ENCODE data around the gene TNFRSF8. TPM values are rescaled to one million over a fixed set of nuclear protein-coding genes. Genes with fewer than 3 reads are reported as not detected.

Gene TNFRSF8
- total and polyA plus RNA-seq, 2 donors: 0.26 to 1.5 TPM

DNA sequence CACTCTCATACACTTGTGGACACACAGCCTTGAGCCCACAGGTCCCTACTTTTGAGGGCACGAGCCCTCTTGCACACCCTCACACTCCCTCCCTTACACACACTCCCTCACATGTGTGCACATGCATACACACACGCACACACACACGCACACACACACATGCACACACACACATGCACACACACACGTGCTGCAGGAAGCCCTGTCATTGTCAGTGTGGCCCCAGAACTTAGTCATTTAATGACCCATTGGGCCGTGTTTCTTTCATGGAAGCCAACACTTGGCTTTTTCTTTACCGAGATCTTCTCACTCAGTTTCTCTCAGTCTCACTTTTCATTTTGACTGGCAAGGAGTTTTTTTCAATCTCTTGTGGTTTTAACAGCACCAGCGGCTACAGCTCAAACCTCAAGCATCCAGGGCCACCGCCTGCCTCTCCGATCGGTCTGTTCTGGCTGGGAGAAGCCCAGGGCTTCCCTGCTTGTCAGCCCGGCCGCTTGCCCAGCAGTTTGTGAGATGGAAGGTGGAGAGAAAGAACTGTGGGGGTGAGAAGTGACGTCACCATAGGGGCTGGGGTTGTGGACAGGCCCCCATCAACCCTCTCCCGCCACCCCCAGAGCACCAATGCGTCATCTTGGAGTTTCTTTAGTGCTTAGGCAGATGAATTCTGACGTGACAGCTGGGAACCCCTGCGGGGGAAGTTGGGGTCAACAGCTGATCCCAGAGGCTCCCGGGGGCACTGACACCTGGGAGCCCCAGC is 15.8 kb upstream of the TNFRSF8 start:
- no peak overlapping the region for H3K27ac ChIP-seq (ENCODE audit: low read depth)
- no peaks in the 10 kb centered on the region for H3K4me1 ChIP-seq (ENCODE audit: insufficient read depth)
- H3K4me3 ChIP-seq (ENCODE audit: low read depth, low read length): no peak overlapping the region
- 65% methylated on average over 18 of the region's 18 CpGs for WGBS
- H3K36me3 ChIP-seq (ENCODE audit: insufficient read depth): no peaks in the 10 kb centered on the region
- DNase-seq (ENCODE audit: extremely low spot score): no peak

DNA sequence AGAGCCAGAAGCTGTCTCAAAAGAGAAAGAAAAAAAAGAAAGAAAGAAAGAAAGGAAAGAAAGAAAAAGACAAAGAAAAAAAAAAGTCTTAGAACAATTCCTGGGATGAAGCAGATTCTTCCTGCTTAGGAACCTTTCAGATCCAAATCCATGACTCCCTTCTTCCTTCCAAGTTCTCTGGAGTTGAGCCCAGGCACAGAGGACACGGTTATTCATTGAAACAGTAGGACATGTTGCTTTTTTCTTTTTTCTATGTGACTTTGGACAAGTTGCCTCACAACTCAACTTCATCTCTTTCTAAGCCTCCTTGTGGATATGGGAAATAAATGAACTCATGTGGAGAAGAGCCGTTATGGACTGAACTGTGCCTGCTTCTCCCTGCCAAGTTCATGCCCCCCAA is 14.7 kb upstream of the TNFRSF8 start:
- 42% methylated on average over 2 of the region's 2 CpGs for WGBS
- no peaks in the 10 kb centered on the region for H3K4me1 ChIP-seq (ENCODE audit: insufficient read depth)
- H3K27ac ChIP-seq (ENCODE audit: low read depth): no peak overlapping the region
- no peak for DNase-seq (ENCODE audit: extremely low spot score)
- no peaks in the 10 kb centered on the region for H3K36me3 ChIP-seq (ENCODE audit: insufficient read depth)
- H3K4me3 ChIP-seq (ENCODE audit: low read depth, low read length): no peak overlapping the region

DNA sequence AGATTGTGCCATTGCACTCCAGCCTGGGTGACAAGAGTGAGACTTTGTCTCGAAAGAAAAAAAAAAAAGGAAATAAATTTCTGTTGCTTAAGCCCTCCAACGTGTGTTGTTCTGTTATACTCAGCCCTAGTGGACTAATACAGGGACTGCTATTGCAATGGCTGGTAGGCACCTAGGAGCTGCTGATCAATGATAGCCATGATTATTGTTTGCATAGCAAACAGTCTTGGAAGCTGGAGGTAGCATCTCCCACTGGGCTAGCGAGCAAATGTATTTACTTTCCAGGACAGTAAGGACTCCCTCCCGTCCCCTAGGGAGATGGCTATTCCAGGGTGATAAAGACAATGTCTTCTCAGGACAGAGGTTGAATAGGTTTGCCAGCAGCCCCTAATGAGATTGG is 13.5 kb upstream of the TNFRSF8 start:
- H3K36me3 ChIP-seq (ENCODE audit: insufficient read depth): no peaks in the 10 kb centered on the region
- H3K27ac ChIP-seq (ENCODE audit: low read depth): no peak overlapping the region
- H3K4me1 ChIP-seq (ENCODE audit: insufficient read depth): no peaks in the 10 kb centered on the region
- 76% methylated on average over 4 of the region's 4 CpGs for WGBS
- H3K4me3 ChIP-seq (ENCODE audit: low read depth, low read length): no peak overlapping the region
- DNase-seq (ENCODE audit: extremely low spot score): no peak

DNA sequence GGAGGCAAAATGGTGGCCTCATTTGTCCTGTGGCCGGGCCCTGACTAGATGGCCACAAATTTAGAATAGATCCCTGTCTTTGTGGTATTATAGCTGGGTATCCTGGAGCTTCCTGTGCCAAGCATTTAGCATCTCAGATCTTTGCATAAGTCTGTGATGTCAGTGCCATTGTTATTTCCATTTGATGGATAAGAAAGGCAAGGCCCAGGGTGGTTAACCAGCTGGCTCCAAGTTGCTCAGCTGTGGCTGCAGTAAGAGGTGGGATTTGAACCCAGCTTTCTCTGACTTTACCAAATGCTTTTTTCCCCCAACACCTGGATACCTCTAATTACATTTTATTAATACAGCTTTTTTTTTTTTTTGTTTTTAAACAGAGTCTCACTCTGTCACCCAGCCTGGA is 11.7 kb upstream of the TNFRSF8 start:
- 100% methylated on average over 1 of the region's 1 CpG for WGBS
- Histone ChIP-seq H3K4me3 (ENCODE audit: low read depth, low read length) (no peak overlapping the region), H3K4me1 (ENCODE audit: insufficient read depth) (no peaks in the 10 kb centered on the region), H3K27ac (ENCODE audit: low read depth) (no peak overlapping the region), H3K36me3 (ENCODE audit: insufficient read depth) (no peaks in the 10 kb centered on the region)
- DNase-seq (ENCODE audit: extremely low spot score): no peak

DNA sequence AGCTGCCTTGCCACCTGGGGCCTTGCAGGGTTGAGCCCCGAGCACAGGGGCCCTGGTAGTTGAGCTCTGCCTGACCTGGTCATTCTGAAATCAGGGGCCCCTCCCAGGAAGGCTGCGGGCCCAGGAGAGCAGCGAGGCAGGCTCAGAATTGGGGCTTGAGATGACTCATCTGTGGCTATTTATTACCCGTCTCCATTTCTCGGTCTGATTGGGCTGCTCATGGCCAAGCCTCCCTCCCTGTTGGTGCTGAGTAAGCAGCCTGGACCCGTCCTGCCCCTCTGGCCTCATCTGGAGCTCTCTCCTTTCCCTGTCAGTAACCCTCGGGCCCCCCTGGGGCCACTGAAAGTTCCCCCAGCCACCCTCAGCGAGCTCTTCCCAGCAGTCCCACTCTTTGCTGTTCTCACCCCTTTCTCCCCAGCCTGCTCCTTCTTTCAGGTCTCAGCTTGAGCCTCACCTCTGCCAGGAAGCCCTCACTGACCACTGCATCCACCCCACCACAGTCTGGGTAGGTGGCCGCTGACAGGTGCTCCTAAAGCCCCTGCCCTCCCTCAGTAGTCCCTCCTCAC is 11.0 kb upstream of the TNFRSF8 start:
- Histone ChIP-seq H3K27ac (ENCODE audit: low read depth) (no peak overlapping the region), H3K4me1 (ENCODE audit: insufficient read depth) (no peaks in the 10 kb centered on the region), H3K4me3 (ENCODE audit: low read depth, low read length) (no peak overlapping the region), H3K36me3 (ENCODE audit: insufficient read depth) (no peaks in the 10 kb centered on the region)
- WGBS: 13% methylated on average over 9 of the region's 9 CpGs
- no peak for DNase-seq (ENCODE audit: extremely low spot score)

DNA sequence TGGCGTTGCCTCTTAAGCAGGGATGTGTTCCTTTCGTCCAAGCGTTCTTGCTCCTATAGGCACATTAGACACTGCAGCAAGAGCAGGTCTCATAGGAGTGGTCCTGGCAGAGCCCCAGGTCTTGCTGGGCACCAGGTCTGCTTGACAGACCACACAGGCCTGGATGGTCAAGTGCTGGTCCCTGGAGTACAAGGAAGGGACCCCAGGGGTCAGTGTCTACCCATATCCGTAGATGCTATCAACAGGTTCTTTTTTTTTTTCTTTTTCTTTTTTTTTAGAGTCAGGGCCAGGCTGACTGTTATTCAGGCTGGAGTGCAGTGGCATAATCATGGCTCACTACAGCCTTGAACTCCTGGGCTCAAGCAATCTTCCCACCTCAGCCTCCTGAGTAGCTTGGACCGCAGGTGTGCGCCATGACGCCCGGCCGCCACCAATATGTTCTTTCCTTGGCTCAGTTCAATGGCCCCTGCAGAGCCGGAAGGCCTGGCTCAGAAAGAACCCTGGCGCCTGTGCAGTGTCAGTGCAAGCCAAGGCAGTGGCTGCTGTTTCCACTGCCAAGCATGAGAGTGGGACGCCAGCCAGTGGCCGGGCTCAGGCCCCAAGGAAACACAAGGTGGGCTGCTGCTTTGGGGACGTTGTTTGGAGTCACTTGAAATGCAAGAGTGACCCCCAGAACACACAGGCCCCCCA is 10.0 kb upstream of the TNFRSF8 start:
- WGBS: 54% methylated on average over 14 of the region's 14 CpGs

DNA sequence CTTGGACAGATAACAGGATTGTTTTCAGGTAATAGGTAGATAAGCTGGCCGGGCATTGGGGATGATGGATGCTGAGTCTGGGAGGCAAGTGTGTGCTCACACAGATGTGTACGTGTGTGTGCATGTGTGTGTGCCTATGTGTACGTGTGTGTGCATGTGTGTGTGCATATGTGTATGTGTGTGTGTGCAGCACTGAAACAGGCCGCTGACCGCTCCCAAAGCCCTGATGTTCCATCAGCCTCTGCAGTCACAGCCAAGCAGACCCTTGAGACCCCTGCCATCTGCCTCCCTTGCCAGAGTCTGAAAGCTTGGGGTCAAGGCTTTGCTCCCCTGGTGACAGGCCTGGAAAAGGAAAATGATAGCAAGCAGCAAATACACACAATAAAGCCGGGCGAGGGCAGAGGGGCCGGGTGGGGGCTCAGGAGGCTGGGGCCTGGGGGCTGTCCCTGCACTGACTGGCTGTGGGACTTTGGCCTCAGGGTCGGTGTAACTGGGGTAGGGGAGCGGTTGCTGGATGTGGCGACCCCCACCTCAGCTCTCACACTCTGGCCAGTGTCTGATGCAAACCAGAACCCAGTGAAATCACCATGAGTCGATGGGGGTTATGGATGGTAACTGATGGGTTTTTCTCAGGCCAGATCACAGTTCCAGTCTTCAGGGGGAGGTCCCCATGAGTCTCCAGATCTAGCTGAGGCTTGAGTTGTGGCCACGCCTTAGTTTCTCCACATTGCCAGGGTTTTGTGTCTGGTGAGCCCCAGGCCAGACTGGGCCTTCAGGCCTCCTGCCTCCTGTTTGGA is 9.2 kb upstream of the TNFRSF8 start:
- 81% methylated on average over 13 of the region's 13 CpGs for WGBS
- no peak overlapping the region for H3K4me3 ChIP-seq (ENCODE audit: low read depth, low read length)
- DNase-seq (ENCODE audit: extremely low spot score): no peak
- no peak overlapping the region for H3K27ac ChIP-seq (ENCODE audit: low read depth)
- H3K4me1 ChIP-seq (ENCODE audit: insufficient read depth): no peaks in the 10 kb centered on the region
- H3K36me3 ChIP-seq (ENCODE audit: insufficient read depth): no peaks in the 10 kb centered on the region

More for the DNA sequence above, 10.0 kb upstream of the TNFRSF8 start:
- no peaks in the 10 kb centered on the region for H3K36me3 ChIP-seq (ENCODE audit: insufficient read depth)
- no peak for DNase-seq (ENCODE audit: extremely low spot score)
- no peak overlapping the region for H3K27ac ChIP-seq (ENCODE audit: low read depth)
- H3K4me1 ChIP-seq (ENCODE audit: insufficient read depth): no peaks in the 10 kb centered on the region
- no peak overlapping the region for H3K4me3 ChIP-seq (ENCODE audit: low read depth, low read length)

DNA sequence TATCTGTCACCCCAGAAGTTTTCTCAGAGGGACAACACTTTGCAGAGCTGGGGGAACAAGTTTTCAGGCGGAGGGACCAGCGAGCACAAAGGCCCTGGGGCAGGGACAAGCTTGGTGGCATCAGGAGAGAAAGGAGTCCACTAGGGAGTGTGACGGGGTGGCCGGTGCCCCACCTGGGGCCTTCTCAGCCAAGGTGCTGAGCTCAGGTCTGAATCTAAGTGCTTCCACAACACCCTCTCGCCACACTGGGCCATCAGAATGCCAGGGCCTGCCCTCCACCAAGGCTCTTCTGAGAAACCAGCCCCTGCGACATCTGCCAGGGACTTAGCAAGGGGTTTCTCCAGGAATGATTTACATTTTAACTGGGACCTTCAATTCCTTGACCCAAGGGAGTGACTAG is 7.8 kb upstream of the TNFRSF8 start:
- no peaks in the 10 kb centered on the region for H3K36me3 ChIP-seq (ENCODE audit: insufficient read depth)
- no peaks in the 10 kb centered on the region for H3K4me1 ChIP-seq (ENCODE audit: insufficient read depth)
- WGBS: 80% methylated on average over 6 of the region's 6 CpGs
- no peak for DNase-seq (ENCODE audit: extremely low spot score)
- H3K27ac ChIP-seq (ENCODE audit: low read depth): no peak overlapping the region
- H3K4me3 ChIP-seq (ENCODE audit: low read depth, low read length): no peak overlapping the region

DNA sequence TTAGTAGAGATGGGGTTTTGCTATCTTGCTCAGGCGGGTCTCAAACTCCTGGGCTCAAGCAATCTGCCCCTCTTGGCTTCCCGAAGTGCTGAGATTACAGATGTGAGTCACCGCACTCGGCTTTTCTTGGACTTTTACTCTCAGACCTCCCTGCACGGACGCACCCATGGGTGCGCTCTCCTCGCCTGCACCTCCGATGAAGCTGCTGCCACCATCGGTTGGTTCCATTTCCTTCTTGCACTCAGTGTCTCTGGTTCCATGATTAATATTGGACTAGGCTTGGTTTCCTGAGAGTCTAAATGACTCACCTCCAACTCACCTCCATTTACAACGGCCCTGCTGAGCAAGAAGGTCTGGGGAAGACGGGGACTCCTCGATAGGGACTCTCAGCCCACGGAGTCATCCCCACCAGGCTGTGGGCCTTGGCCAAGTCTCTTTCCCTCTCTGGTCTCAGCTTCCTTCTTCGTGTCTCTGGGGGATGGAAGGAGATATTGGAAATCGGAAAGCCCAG is 6.7 kb upstream of the TNFRSF8 start:
- Histone ChIP-seq H3K4me1 (ENCODE audit: insufficient read depth) (no peaks in the 10 kb centered on the region), H3K36me3 (ENCODE audit: insufficient read depth) (no peaks in the 10 kb centered on the region), H3K27ac (ENCODE audit: low read depth) (no peak overlapping the region), H3K4me3 (ENCODE audit: low read depth, low read length) (no peak overlapping the region)
- 93% methylated on average over 16 of the region's 16 CpGs for WGBS
- DNase-seq (ENCODE audit: extremely low spot score): no peak

DNA sequence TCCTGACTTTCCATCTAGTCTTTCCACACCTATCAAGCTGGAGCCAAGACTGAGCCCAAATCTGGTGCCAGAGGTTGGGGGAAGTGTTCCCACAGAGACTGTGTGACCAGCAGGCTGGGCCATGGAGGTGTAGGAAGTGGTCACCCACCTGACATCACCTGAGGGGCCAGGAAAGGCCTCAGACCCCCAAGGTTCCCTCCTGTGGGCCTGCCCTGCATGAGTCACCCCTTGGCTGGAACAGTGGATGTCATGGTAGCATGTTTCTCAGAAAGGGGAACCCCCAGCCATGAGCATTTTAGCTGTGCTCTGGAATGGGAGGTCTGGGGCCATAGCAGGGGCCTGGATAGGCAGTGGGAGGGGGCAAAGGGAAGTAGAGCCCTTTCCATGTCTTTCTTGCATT is 5.7 kb upstream of the TNFRSF8 start:
- no peak for DNase-seq (ENCODE audit: extremely low spot score)
- no peak overlapping the region for H3K4me3 ChIP-seq (ENCODE audit: low read depth, low read length)
- H3K4me1 ChIP-seq (ENCODE audit: insufficient read depth): no peaks in the 10 kb centered on the region
- no peak overlapping the region for H3K27ac ChIP-seq (ENCODE audit: low read depth)
- no peaks in the 10 kb centered on the region for H3K36me3 ChIP-seq (ENCODE audit: insufficient read depth)

DNA sequence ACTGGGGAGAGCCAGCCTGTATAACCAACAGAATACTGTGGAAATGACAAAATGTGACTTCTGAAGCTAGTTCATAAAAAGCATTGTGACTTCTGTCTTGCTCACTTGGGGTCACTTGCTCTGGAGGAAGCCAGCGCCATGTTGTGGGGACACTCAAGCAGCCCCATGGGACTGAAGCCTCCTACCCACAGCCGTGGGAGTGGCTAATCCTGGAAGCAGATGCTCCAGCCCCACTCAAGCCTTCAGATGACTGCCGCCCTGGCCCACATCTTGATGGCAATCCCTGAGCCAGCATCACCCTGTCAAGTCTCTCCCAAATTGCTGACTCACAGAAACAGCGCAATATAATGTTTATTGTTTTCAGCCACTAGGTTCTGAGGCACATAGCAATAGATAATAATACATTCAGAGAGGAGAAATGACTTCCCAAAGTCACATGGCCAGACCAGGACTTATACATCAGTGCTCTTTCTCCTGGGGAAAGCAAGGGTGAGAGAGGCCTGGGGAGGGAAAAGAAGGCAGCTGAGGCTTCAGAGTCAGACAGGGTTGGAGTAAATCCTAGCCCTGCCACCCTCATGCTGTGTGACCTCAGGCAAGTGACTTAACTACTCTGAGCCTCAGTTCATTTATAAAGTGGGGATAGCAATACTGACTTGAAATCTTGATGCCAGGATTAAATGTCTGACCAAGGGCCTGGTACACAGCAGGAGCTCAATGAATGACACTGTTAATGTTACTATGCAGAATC is 5.0 kb upstream of the TNFRSF8 start:
- 88% methylated on average over 4 of the region's 4 CpGs for WGBS
- H3K36me3 ChIP-seq (ENCODE audit: insufficient read depth): no peaks in the 10 kb centered on the region
- no peak for DNase-seq (ENCODE audit: extremely low spot score)
- no peak overlapping the region for H3K4me3 ChIP-seq (ENCODE audit: low read depth, low read length)
- H3K4me1 ChIP-seq (ENCODE audit: insufficient read depth): no peaks in the 10 kb centered on the region
- no peak overlapping the region for H3K27ac ChIP-seq (ENCODE audit: low read depth)

DNA sequence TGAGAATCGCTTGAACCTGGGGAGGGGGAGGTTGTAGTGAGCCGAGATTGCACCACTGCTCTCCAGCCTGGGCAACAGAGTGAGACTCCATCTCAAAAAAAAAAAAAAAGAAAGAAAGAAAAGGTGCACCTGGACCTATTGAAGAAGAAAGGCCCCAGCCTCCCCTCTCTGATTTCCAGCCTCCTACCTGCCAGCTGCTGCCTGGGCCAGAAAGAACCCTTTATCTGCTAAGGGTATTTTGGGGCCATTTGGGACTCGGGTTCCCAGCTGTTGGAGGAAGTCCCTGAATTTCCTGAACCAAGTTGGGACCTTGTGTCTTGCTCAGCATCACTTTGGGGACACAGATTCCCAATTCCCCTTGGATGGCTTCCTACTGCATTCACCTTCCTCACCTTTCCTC is 3.9 kb upstream of the TNFRSF8 start:
- H3K36me3 ChIP-seq (ENCODE audit: insufficient read depth): no peaks in the 10 kb centered on the region
- no peaks in the 10 kb centered on the region for H3K4me1 ChIP-seq (ENCODE audit: insufficient read depth)
- H3K4me3 ChIP-seq (ENCODE audit: low read depth, low read length): no peak overlapping the region
- no peak for DNase-seq (ENCODE audit: extremely low spot score)
- no peak overlapping the region for H3K27ac ChIP-seq (ENCODE audit: low read depth)
- WGBS: 79% methylated on average over 3 of the region's 3 CpGs

Measured in urinary bladder (tissue), 4 donors.